Subcutaneous abdominal adipose tissue (tissue), 5 donors: Measurements from ENCODE around the gene ANKRD10.

ENCODE experiments used
- H3K27ac ChIP-seq: one replicate; pipeline ENCODE4 v1.7.0; 2013; ENCODE audit warnings: low read depth, mild to moderate bottlenecking, inconsistent platforms, low read length, moderate library complexity
- H3K27me3 ChIP-seq, 5 donors: one replicate each; pipeline ENCODE4 v1.7.0; 2013; ENCODE audit warnings: low read length in 5 of 5, inconsistent platforms in 1 of 5; ENCODE audit not compliant: control insufficient read depth in 5 of 5, insufficient read depth in 4 of 5
- H3K36me3 ChIP-seq, 5 donors: one replicate each; pipeline ENCODE4 v1.7.0; 2013; ENCODE audit warnings: low read length in 5 of 5; ENCODE audit not compliant: control insufficient read depth in 5 of 5, insufficient read depth in 5 of 5
- H3K4me1 ChIP-seq, 5 donors: one replicate each; pipeline ENCODE4 v1.7.0; 2013; ENCODE audit warnings: low read length in 5 of 5, mild to moderate bottlenecking in 3 of 5, moderate library complexity in 1 of 5; ENCODE audit not compliant: control insufficient read depth in 5 of 5, insufficient read depth in 5 of 5
- H3K4me3 ChIP-seq, 5 donors: one replicate each; pipeline ENCODE4 v1.7.0; 2013; ENCODE audit warnings: low read length in 5 of 5, low read depth in 1 of 5
- H3K9ac ChIP-seq, 5 donors: one replicate each; pipeline ENCODE4 v1.7.0; 2013; ENCODE audit warnings: low read length in 5 of 5, mild to moderate bottlenecking in 4 of 5, moderate library complexity in 3 of 5
- H3K9me3 ChIP-seq, 5 donors: one replicate each; pipeline ENCODE4 v1.7.0; 2013; ENCODE audit warnings: low read length in 5 of 5; ENCODE audit not compliant: control insufficient read depth in 5 of 5
- donor health status: healthy.
- donor health status: healthy.
- donor health status: healthy.
- donor health status: healthy.
- donor health status: healthy.

The ANKRD10 gene

GRCh38 chr13:110916301-110917142 lies 1.7 kb upstream of the ANKRD10 start:
- Histone ChIP-seq H3K27me3 (peaks cover 0 to 4% (median 2%) of the 10 kb centered on the region in 5 donors), H3K27ac (peak overlapping the region; percentile 99), H3K4me1 (peaks cover 0 to 44% (median 30%) of the 10 kb centered on the region in 5 donors), H3K36me3 (no peaks in the 10 kb centered on the region), H3K9ac (peak overlapping the region in 3 of 5 donors; percentile 93 to 96 (median 95)), H3K9me3 (no peaks in the 10 kb centered on the region), H3K4me3 (peak overlapping the region in 4 of 5 donors; percentile 64 to 79 (median 72))

DNA sequence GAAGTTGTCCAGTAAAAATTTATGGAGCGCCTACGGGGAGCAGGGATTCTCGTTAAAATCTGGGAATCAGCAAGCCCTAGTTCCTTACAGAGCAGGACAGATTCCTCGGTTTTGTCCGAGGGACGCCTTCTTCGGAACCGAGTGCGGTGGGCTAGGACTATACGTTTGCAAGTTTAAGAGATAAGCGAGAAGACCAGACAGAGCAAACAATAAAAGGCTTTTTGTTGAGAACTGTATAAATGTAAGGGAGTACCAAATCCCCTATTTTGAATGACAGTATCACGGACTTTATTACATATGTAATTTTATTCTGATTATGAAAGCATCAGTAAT lies 971 bp upstream of the ANKRD10 start:
- Histone ChIP-seq H3K27ac (peak overlapping the region; percentile 99), H3K36me3 (no peaks in the 10 kb centered on the region), H3K9ac (peak overlapping the region; percentile 91 to 96 (median 95)), H3K4me3 (peak overlapping the region; percentile 64 to 85 (median 77)), H3K27me3 (no peaks in the 10 kb centered on the region), H3K4me1 (peaks cover 0 to 38% (median 30%) of the 10 kb centered on the region in 5 donors), H3K9me3 (no peaks in the 10 kb centered on the region)

- H3K27me3 ChIP-seq, result no peaks in the 10 kb centered on the region
- peak overlapping the region in 4 of 5 donors; percentile 94 to 97 (median 97) for H3K9ac ChIP-seq
- H3K36me3 ChIP-seq, result peaks cover 0 to 10% (median 6%) of the 10 kb centered on the region in 5 donors
- H3K27ac ChIP-seq, result peak overlapping the region; percentile 99
- peak overlapping the region in 4 of 5 donors; percentile 85 to 99 (median 92) for H3K4me3 ChIP-seq
- H3K9me3 ChIP-seq, result no peaks in the 10 kb centered on the region
- H3K4me1 ChIP-seq, result peaks cover 0 to 48% (median 36%) of the 10 kb centered on the region in 5 donors
Observed at GRCh38 chr13:110914331-110915056, 375 bp downstream of the ANKRD10 start.

- Histone ChIP-seq H3K4me1 (peaks cover 0 to 51% (median 41%) of the 10 kb centered on the region in 5 donors), H3K9ac (peak overlapping the region; percentile 16 to 97 (median 94))
Observed at GRCh38 chr13:110914081-110914330, 863 bp downstream of the ANKRD10 start.

GRCh38 chr13:110913322-110914080 lies 1.4 kb downstream of the ANKRD10 start:
- peaks cover 2 to 13% (median 10%) of the 10 kb centered on the region in 5 donors for H3K36me3 ChIP-seq
- no peaks in the 10 kb centered on the region for H3K9me3 ChIP-seq
- no peaks in the 10 kb centered on the region for H3K27me3 ChIP-seq
- H3K9ac ChIP-seq, result peak overlapping the region; percentile 16 to 97 (median 94)
- peaks cover 0 to 54% (median 45%) of the 10 kb centered on the region in 5 donors for H3K4me1 ChIP-seq
- H3K4me3 ChIP-seq, result peak overlapping the region; percentile 85 to 99 (median 88)
- peak overlapping the region; percentile 99 for H3K27ac ChIP-seq

More at GRCh38 chr13:110914081-110914330, 863 bp downstream of the ANKRD10 start:
- Histone ChIP-seq H3K36me3 (peaks cover 2 to 12% (median 10%) of the 10 kb centered on the region in 5 donors), H3K27ac (peak overlapping the region; percentile 99), H3K9me3 (no peaks in the 10 kb centered on the region), H3K4me3 (peak overlapping the region; percentile 85 to 99 (median 88)), H3K27me3 (no peaks in the 10 kb centered on the region)

GRCh38 chr13:110912651-110913051 lies 2.2 kb downstream of the ANKRD10 start:
- Histone ChIP-seq H3K4me1 (peaks cover 0 to 63% (median 54%) of the 10 kb centered on the region in 5 donors), H3K9me3 (no peaks in the 10 kb centered on the region), H3K27me3 (no peaks in the 10 kb centered on the region), H3K27ac (peak overlapping the region; percentile 99), H3K4me3 (peak overlapping the region; percentile 85 to 99 (median 88)), H3K36me3 (peaks cover 2 to 15% (median 10%) of the 10 kb centered on the region in 5 donors), H3K9ac (peak overlapping the region in 3 of 5 donors; percentile 94 to 97 (median 97))

DNA sequence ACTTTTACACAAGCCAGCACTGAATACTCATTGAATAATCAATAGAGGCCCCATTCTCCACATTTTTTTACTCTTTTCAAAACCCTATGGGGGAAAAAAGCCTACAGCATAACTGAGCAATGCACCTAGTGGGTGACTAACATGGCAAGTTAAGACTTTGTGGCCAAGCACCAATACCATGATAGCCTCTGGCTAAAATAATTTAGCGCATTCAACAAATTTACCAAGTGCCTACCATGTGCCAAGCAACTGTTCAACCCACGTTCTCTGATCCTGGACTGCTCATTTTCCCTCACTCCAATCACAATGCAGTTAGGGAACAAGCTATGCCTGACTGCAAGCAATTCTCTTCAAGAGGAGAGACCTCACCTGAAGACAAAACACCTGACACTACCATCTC lies 3.0 kb downstream of the ANKRD10 start:
- Histone ChIP-seq H3K4me1 (peaks cover 0 to 67% (median 56%) of the 10 kb centered on the region in 5 donors), H3K4me3 (peak overlapping the region in 2 of 5 donors; percentile 85 to 86), H3K9ac (peak overlapping the region in 2 of 5 donors; percentile 97), H3K36me3 (peaks cover 2 to 15% (median 10%) of the 10 kb centered on the region in 5 donors), H3K9me3 (no peaks in the 10 kb centered on the region), H3K27ac (peak overlapping the region; percentile 99), H3K27me3 (no peaks in the 10 kb centered on the region)

DNA sequence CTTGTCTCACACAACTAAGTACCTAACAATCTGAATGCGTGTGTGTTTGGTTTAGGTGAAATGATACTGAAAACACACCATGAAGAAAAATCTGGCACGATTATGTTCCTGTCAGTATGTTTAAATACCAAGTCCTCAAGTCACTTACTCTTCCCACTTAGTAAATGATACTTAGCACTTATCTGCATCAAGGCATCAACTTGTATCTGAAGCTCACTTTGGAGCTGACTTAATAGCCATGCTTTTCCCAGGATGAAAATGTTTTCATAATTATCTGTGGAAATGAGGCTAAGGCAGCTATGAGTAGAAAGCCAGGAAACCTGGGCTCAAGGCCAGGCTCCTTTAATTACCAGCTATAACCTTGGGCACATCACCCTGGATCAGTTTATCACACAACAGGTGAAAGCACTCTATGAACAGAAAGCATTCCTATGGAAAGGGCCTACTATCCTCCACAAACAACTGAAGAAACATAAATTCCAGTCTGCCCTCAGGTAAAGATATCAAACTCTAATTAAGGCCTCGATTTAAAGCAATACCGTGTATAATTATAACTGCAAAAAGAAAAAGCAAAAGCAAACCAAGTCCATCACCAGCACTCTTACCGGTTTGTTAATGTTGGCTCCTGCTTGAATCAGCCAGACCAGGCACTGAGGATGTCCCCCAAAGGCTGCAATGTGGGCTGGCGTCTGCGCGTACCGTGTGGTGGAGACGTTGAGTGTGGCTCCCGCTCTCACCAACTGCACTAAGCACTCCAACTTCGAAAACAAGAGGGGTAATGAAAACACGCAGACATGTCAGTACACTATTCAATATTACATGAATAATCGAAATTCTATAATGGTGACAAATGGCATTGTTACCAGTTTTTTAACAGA lies 4.6 kb downstream of the ANKRD10 start:
- H3K27ac ChIP-seq, result peak overlapping the region; percentile 6
- H3K9me3 ChIP-seq, result no peaks in the 10 kb centered on the region
- H3K9ac ChIP-seq, result no peak overlapping the region
- peaks cover 5 to 27% (median 11%) of the 10 kb centered on the region in 5 donors for H3K36me3 ChIP-seq
- H3K4me3 ChIP-seq, result no peak overlapping the region
- H3K4me1 ChIP-seq, result peaks cover 0 to 72% (median 56%) of the 10 kb centered on the region in 5 donors
- no peaks in the 10 kb centered on the region for H3K27me3 ChIP-seq
